HFFc6 (cell line): ENCODE results near the gene MESP2. TPM values are rescaled to one million over a fixed set of nuclear protein-coding genes. Genes with fewer than 3 reads are reported as not detected.

Source experiments
- DNase-seq: peaks from one replicate; pipeline ENCODE4 v3.0.0-alpha.2; 2018
- H3K27ac Mint-ChIP-seq: 2 replicates; pipeline ENCODE4 v1.8.0; 2020; ENCODE audit warnings: mild to moderate bottlenecking, mixed read lengths
- H3K27me3 Mint-ChIP-seq: 2 replicates; pipeline ENCODE4 v1.8.0; 2021; ENCODE audit warnings: mild to moderate bottlenecking, moderate library complexity, mixed read lengths; ENCODE audit not compliant: insufficient read depth
- H3K36me3 Mint-ChIP-seq: 2 replicates; pipeline ENCODE4 v1.8.0; 2021; ENCODE audit warnings: low read depth, mixed read lengths
- H3K4me1 Mint-ChIP-seq: 2 replicates; pipeline ENCODE4 v1.8.0; 2020; ENCODE audit warnings: low read depth, mixed read lengths
- H3K4me3 Mint-ChIP-seq: 2 replicates; pipeline ENCODE4 v1.8.0; 2020; ENCODE audit warnings: mild to moderate bottlenecking, moderate library complexity, mixed read lengths
- H3K9me3 Mint-ChIP-seq: 2 replicates; pipeline ENCODE4 v1.8.0; 2020; ENCODE audit warnings: mild to moderate bottlenecking, mixed read lengths
- total RNA-seq, 6 experiments: library from RNA; stranded (reverse); fragmentation: NEBNext Ultra II Directional; extraction: Animal tissue kit (Norgen Biotek cat#: 25700); gene quantifications; 2 replicates in 1 of 6; 3 replicates in 5 of 6; pipeline ENCODE4 v1.2.3, GENCODE V29; 2021
- TF ChIP-seq, protein P1 (sequence below): fragments of 200-600 bp; sonication (generic); IDR thresholded peaks from 2 replicates; pipeline ENCODE4 v1.5.0; 2021; ENCODE audit warnings: antibody characterized with exemption, mild to moderate bottlenecking

The MESP2 gene
- total RNA-seq, 6 experiments from 2014 or later, result 0.19 to 0.26 (median 0.21) TPM; not detected in 3

DNA sequence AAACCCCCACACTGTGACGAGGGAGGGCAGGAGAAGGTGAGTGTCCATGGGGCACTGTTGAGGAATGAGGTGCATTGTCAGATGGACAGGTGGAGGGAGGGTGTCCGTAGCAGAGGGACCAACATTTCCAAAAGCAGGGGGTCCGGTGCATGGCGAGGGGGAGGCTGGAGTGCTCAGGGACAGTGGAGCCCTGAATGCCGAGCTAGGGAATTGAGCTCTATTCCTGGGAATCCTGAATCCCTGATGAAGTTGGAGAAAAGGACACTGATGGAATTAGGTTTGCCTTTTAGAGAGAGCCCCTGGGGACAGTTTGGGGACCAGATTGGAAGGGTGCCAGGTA, 46.4 kb downstream of the MESP2 start:
- Mint-ChIP-seq H3K27ac (peak overlapping the region; percentile 85), H3K27me3 (no peaks in the 10 kb centered on the region; the same call in 1 of the 2 replicates), H3K9me3 (no peaks in the 10 kb centered on the region), H3K36me3 (no peaks in the 10 kb centered on the region), H3K4me3 (no peak overlapping the region), H3K4me1 (peaks cover 76% of the 10 kb centered on the region)
- TF ChIP-seq, protein P1, sequence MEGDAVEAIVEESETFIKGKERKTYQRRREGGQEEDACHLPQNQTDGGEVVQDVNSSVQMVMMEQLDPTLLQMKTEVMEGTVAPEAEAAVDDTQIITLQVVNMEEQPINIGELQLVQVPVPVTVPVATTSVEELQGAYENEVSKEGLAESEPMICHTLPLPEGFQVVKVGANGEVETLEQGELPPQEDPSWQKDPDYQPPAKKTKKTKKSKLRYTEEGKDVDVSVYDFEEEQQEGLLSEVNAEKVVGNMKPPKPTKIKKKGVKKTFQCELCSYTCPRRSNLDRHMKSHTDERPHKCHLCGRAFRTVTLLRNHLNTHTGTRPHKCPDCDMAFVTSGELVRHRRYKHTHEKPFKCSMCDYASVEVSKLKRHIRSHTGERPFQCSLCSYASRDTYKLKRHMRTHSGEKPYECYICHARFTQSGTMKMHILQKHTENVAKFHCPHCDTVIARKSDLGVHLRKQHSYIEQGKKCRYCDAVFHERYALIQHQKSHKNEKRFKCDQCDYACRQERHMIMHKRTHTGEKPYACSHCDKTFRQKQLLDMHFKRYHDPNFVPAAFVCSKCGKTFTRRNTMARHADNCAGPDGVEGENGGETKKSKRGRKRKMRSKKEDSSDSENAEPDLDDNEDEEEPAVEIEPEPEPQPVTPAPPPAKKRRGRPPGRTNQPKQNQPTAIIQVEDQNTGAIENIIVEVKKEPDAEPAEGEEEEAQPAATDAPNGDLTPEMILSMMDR, result no peak
- no peak for DNase-seq

- Mint-ChIP-seq H3K27ac (peak overlapping the region; percentile 85), H3K9me3 (no peaks in the 10 kb centered on the region), H3K27me3 (no peaks in the 10 kb centered on the region; the same call in 1 of the 2 replicates), H3K4me1 (peaks cover 76% of the 10 kb centered on the region), H3K4me3 (peak overlapping the region; percentile 36), H3K36me3 (no peaks in the 10 kb centered on the region)
- TF ChIP-seq, protein P1, result no peak
- DNase-seq, result peak; percentile 51
Observed at GRCh38 chr15:89822951-89823711, 47.0 kb downstream of the MESP2 start.

DNA sequence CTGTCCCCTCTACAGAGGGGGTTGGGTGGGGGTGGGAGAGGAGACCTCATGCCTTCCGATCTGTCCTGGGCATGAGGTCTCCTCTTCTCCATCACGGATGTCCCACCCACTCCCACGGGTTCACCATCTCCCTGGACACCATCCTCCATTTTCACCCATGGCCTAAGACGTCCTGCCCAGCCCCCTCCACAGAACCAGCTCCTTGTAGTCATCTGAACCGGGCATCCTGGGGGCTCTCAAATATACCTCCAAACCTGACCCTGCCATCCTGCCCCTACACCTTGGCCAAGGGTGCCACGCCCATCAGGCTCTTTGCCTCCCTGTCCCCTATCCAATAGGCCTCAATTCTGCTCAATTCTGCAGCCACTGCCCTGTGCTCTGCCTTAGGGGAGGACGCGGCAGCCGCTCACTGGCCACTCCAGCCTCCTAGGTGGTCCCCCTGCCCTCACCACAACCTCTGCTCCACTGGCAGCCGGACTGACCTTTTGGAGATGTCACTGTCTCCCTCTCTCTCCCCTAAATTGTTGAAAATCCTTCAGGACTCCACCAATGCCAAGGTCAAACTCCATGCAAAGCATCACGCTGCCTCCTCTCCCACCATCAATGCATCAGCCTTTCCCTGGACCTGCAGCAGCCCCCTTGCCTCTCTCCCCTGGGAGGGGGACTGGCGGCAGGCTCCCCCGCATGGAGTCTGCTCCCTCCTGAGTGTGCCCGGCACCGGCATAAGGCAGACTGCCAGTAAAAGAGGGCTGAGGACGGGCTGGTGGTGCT, 47.9 kb downstream of the MESP2 start:
- TF ChIP-seq, protein P1, result no peak
- DNase-seq, result no peak
- H3K4me3 Mint-ChIP-seq, result peak overlapping the region; percentile 31
- H3K9me3 Mint-ChIP-seq, result no peaks in the 10 kb centered on the region
- H3K36me3 Mint-ChIP-seq, result no peaks in the 10 kb centered on the region
- peaks cover 80% of the 10 kb centered on the region for H3K4me1 Mint-ChIP-seq
- peak overlapping the region; percentile 81 for H3K27ac Mint-ChIP-seq
- H3K27me3 Mint-ChIP-seq, result no peaks in the 10 kb centered on the region; the same call in 1 of the 2 replicates

DNA sequence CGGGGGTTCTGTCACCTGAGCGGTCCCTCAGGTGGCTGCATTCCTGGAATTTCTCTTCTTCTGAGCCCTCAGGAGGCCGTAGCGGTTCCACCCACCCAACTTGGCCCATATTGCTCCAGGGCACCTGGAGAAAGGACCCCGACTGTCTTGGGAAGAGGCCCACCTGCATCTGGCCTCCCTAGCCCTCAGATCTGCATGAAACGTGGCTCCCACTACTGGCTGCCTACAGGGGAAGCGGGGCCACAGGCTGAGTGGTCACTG, 48.4 kb downstream of the MESP2 start:
- H3K27ac Mint-ChIP-seq, result no peak overlapping the region
- H3K27me3 Mint-ChIP-seq, result peaks cover 2% of the 10 kb centered on the region
- no peaks in the 10 kb centered on the region for H3K9me3 Mint-ChIP-seq
- H3K4me1 Mint-ChIP-seq, result peaks cover 85% of the 10 kb centered on the region
- no peak overlapping the region for H3K4me3 Mint-ChIP-seq
- TF ChIP-seq, protein P1, result no peak
- peaks cover 2% of the 10 kb centered on the region; the same call in 1 of the 2 replicates for H3K36me3 Mint-ChIP-seq
- DNase-seq, result no peak

GRCh38 chr15:89825271-89825940, 49.3 kb downstream of the MESP2 start:
- no peak overlapping the region for H3K4me3 Mint-ChIP-seq
- peaks cover 87% of the 10 kb centered on the region for H3K4me1 Mint-ChIP-seq
- DNase-seq, result no peak
- no peaks in the 10 kb centered on the region for H3K9me3 Mint-ChIP-seq
- peaks cover 3% of the 10 kb centered on the region for H3K27me3 Mint-ChIP-seq
- TF ChIP-seq, protein P1, result no peak
- 0 out of 2 replicates have a peak overlapping the region, but pooled peaks have one; percentile 27 for H3K27ac Mint-ChIP-seq
- peaks cover 11% of the 10 kb centered on the region; the same call in 1 of the 2 replicates for H3K36me3 Mint-ChIP-seq
